ENCODE data around the gene KCTD7.

GRCh38 chr7:66693331-66693730 is 64.7 kb downstream of the KCTD7 start:
- TF ChIP-seq POLR2AphosphoS5 (IDR thresholded peaks at IDR 0.05; ENCODE audit: borderline replicate concordance, low read depth, low read length): no peak
- no peak for TF ChIP-seq EZH2 (IDR thresholded peaks at IDR 0.05)
- no peak for TF ChIP-seq FOXP2 (optimal IDR thresholded peaks at IDR 0.05; ENCODE audit: control extremely low read depth, extremely low read length, insufficient read depth)

Data from SK-N-MC (cell line).